Measurements from ENCODE around the gene KIRREL1. TPM values are rescaled to one million over a fixed set of nuclear protein-coding genes. Genes with fewer than 3 reads are reported as not detected.

The KIRREL1 gene
- total RNA-seq, 1 experiment from 2014 or later, result 145 TPM

DNA sequence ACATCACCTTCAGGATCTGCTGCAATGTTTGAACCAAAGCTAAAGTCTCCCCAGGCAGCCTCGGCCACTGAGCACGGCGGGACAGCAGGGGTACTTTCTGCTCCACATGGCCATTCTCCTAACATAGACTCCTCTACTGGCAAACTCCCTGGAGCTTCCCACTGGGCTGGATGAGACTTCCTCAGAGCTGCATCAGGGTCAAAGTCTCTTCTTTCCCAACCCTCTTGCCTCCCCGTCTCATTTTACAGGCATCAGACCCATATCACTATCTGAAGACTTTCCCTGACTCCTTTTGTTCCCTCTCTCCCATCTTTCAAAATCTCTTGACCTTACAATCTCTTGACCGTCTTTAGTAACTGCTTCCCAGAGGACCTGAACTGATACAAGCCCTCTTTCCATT lies 42.2 kb upstream of the KIRREL1 start:
- no TSS peak for BruUV-seq (replicated peaks)
- no peaks in the 10 kb centered on the region for H3K9me3 ChIP-seq (ENCODE audit: control insufficient read depth, insufficient read depth, low read depth, low read length)
- TF ChIP-seq SIN3A (IDR thresholded peaks at IDR 0.05; ENCODE audit: borderline replicate concordance, insufficient read depth, low read depth, low read length) (no peak), POLR2AphosphoS5 (IDR thresholded peaks at IDR 0.05; ENCODE audit: low read depth, low read length) (no peak), REST (IDR thresholded peaks at IDR 0.05; ENCODE audit: insufficient read depth in 1 of 2, low read depth in 2 of 2, low read length in 1 of 2) (no peak), TCF7L2 (IDR thresholded peaks at IDR 0.05; ENCODE audit: low read depth, low read length) (no peak)
- TF ChIP-seq, protein P1, sequence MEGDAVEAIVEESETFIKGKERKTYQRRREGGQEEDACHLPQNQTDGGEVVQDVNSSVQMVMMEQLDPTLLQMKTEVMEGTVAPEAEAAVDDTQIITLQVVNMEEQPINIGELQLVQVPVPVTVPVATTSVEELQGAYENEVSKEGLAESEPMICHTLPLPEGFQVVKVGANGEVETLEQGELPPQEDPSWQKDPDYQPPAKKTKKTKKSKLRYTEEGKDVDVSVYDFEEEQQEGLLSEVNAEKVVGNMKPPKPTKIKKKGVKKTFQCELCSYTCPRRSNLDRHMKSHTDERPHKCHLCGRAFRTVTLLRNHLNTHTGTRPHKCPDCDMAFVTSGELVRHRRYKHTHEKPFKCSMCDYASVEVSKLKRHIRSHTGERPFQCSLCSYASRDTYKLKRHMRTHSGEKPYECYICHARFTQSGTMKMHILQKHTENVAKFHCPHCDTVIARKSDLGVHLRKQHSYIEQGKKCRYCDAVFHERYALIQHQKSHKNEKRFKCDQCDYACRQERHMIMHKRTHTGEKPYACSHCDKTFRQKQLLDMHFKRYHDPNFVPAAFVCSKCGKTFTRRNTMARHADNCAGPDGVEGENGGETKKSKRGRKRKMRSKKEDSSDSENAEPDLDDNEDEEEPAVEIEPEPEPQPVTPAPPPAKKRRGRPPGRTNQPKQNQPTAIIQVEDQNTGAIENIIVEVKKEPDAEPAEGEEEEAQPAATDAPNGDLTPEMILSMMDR (IDR thresholded peaks at IDR 0.05), result no peak
- DNase-seq (ENCODE audit: low read depth, low spot score) (no peak), ATAC-seq (no peak)
- in situ Hi-C loops (cut with HindIII; ENCODE audit: low pct_unique_long_range_greater_than_20kb, low sequenced_read_pairs) (no loop called here), intact Hi-C loops (cut with micrococcal nuclease; ENCODE audit: unreplicated experiment) (loop anchor here (10.0 kb wide), 1 partner anchor 366 kb away; no protein-coding TSS in a partner anchor)
- POLR2A ChIA-PET, result no interaction called here
- no peaks in the 10 kb centered on the region for H3K36me3 ChIP-seq (ENCODE audit: control insufficient read depth, insufficient read depth, low read length)
- no peak overlapping the region for H3K27ac ChIP-seq (ENCODE audit: low read length)
- H3K4me1 ChIP-seq (ENCODE audit: control insufficient read depth, insufficient read depth, low read length), result no peaks in the 10 kb centered on the region
- H3K4me3 ChIP-seq (ENCODE audit: low read depth in 2 of 2, low read length in 2 of 2), result no peak overlapping the region
- H3K27me3 ChIP-seq (ENCODE audit: control insufficient read depth, insufficient read depth, low read length), result peaks cover 9% of the 10 kb centered on the region
- CTCF ChIA-PET, result no interaction called here

DNA sequence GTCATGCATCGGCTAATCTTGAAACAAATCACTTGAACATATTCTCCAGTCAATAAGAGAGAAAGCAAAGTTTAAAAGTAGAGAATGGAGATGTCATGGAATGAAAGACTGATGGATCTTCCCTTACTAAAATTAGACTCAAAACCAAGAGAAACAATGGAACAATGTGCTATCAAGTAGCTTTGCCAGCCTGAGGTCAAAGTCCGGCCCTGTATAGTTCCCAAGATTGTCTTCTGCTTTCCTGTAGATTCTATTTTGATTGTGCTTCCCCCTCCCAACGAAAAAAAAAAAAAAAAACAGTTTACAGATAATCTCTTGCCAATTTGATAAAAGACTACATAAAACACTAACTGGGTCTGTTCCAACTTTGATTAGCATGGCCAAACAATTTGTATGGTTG lies 40.8 kb upstream of the KIRREL1 start:
- ATAC-seq (no peak), DNase-seq (ENCODE audit: low read depth, low spot score) (no peak)
- POLR2A ChIA-PET, result interaction anchor here (0.6 kb wide), 1 partner anchor 31 kb away, joined by 4 read pairs; no protein-coding TSS in a partner anchor
- Histone ChIP-seq H3K9me3 (ENCODE audit: control insufficient read depth, insufficient read depth, low read depth, low read length) (no peaks in the 10 kb centered on the region), H3K4me1 (ENCODE audit: control insufficient read depth, insufficient read depth, low read length) (no peaks in the 10 kb centered on the region), H3K36me3 (ENCODE audit: control insufficient read depth, insufficient read depth, low read length) (no peaks in the 10 kb centered on the region), H3K27me3 (ENCODE audit: control insufficient read depth, insufficient read depth, low read length) (peaks cover 19% of the 10 kb centered on the region), H3K27ac (ENCODE audit: low read length) (no peak overlapping the region), H3K4me3 (ENCODE audit: low read depth in 2 of 2, low read length in 2 of 2) (no peak overlapping the region)
- CTCF ChIA-PET, result no interaction called here
- no peak for TF ChIP-seq POLR2AphosphoS5 (IDR thresholded peaks at IDR 0.05; ENCODE audit: low read depth, low read length)
- no peak for TF ChIP-seq SIN3A (IDR thresholded peaks at IDR 0.05; ENCODE audit: borderline replicate concordance, insufficient read depth, low read depth, low read length)
- TF ChIP-seq REST (IDR thresholded peaks at IDR 0.05; ENCODE audit: insufficient read depth in 1 of 2, low read depth in 2 of 2, low read length in 1 of 2), result no peak
- TF ChIP-seq, protein P1 (IDR thresholded peaks at IDR 0.05), result no peak
- no peak for TF ChIP-seq TCF7L2 (IDR thresholded peaks at IDR 0.05; ENCODE audit: low read depth, low read length)
- intact Hi-C loops (cut with micrococcal nuclease; ENCODE audit: unreplicated experiment), result loop anchor here (10.0 kb wide), 1 partner anchor 368 kb away; no protein-coding TSS in a partner anchor
- BruUV-seq (replicated peaks), result no TSS peak
- in situ Hi-C loops (cut with HindIII; ENCODE audit: low pct_unique_long_range_greater_than_20kb, low sequenced_read_pairs), result no loop called here

Data from Panc1 (cell line).